ENCODE measurements around the gene NNAT.
"Not testable (repeated sequence)": the region's sequence is repeated elsewhere in the genome, so short reads cannot be mapped to it uniquely, and the experiment has no call there.

NNAT gene

GRCh38 chr20:37540001-37540400 lies 19.0 kb downstream of the NNAT start:
- no peak for DNase-seq (ENCODE audit: low read depth in 2 of 2)

GRCh38 chr20:37540838-37541237 lies 19.8 kb downstream of the NNAT start:
- DNase-seq (ENCODE audit: low read depth in 2 of 2), result not testable (repeated sequence)

DNA sequence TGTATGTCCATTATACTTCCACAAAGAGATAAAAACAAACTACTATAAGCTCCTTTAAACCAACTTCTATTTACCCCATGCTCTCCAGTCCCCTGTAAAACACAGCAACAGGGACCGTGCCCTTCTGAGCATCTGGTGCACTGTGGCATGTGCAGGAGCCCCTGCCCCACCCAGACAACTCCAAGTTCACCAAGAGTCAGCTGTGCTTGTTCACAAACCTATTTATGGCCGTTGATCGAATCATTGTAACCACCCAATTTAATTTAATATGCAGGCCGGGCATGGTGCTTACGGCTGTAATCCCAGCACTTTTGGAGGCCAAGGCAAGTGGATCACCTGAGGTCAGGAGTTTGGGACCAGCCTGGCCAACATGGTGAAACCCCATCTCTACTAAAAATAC lies 20.3 kb downstream of the NNAT start:
- DNase-seq (ENCODE audit: low read depth in 2 of 2), result no peak

DNA sequence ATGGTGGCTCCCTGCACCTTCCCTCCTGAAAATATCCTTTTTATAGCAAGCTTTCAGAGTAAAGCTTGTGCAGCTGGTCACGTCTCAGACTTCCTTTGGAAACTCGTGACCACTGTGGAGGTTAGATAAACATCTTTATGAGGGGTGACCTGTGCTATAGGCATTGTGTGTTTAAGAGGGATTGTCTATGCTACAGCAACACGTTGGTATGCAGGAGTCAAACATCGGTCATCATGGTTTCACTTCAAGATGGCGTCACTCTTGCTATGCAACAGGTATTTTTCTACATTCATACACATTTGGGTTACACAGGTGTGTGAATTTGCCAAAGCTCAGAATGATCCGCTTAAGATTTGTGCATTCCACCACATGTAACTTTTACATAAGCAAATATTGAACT lies 21.2 kb downstream of the NNAT start:
- DNase-seq (ENCODE audit: low read depth in 2 of 2), result no peak

DNA sequence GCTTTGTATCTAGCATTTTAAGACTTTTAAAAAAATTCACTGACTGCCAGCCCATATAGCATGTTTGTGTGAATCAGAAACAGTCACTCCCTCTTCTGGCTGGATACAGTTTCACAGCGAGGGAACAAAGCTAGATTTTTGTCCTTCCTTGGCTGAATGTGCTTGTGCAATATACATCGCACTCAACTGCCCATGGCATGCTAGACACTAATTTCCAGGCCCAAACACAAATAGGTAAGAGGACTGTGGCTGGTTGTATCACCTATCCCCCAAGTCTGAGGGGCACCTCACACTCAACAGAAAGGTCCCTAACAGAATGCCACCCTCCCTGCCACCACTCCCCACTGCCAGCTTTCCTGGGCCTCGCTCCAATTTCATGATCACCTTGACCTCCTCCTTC lies 22.8 kb downstream of the NNAT start:
- no peak for DNase-seq (ENCODE audit: low read depth in 2 of 2)

DNA sequence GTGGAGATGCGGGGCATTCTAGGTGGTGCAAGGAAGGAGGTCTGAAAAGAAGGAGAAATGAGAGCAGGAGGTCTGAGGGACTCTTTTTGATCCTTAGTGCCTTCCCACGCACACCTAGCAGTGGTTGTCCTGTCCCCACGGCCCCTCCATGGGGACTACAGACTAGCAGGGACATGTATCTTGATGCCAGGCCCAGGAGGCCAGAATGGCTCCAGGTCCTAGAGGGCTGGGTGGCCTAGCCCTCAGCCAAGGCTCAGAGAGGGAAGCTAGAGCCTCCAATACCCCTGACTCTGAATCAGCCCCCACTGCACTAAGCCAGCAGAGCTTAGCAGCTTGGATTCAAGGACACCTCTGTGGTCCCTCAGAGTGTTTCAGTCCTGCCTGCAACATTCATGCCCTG lies 23.3 kb downstream of the NNAT start:
- DNase-seq (ENCODE audit: low read depth in 2 of 2), result no peak

DNA sequence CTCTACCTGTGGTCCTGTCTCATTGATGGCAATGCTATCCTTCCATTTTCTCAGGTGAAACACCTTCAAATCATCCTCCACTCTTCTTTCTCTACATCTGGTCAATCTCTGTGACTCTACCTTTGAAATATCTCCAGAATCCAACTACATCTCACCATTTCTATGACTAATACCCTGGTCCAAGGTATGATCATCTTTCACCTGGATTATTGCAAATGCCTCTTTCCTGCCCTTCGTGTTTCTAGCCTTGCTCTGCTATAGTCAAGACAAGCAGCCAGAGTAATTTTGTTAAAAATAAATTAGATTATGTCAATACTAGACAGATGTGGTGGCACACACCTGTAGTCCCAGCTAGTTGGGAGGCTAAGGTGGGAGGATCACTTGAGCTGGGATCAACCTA lies 24.5 kb downstream of the NNAT start:
- no peak for DNase-seq (ENCODE audit: low read depth in 2 of 2)

DNA sequence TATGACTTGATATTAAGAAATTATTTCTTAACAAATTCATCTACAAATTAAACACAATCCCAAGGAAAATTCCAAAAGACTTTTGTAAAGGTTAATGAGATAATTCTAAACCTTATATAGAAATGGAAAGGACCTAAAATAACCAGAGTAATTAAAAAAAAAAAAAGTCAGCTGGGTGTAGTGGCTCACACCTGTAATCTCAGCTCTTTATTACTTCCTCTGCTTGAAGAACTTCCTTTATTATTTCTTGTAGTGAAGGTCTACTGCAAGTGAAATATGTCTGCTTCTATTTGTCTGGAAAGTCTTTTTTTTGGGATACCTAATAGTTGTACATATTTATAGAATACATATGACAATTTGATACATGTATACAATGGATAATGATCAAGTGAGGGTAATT lies 26.9 kb downstream of the NNAT start:
- DNase-seq (ENCODE audit: low read depth in 2 of 2), result no peak

DNA sequence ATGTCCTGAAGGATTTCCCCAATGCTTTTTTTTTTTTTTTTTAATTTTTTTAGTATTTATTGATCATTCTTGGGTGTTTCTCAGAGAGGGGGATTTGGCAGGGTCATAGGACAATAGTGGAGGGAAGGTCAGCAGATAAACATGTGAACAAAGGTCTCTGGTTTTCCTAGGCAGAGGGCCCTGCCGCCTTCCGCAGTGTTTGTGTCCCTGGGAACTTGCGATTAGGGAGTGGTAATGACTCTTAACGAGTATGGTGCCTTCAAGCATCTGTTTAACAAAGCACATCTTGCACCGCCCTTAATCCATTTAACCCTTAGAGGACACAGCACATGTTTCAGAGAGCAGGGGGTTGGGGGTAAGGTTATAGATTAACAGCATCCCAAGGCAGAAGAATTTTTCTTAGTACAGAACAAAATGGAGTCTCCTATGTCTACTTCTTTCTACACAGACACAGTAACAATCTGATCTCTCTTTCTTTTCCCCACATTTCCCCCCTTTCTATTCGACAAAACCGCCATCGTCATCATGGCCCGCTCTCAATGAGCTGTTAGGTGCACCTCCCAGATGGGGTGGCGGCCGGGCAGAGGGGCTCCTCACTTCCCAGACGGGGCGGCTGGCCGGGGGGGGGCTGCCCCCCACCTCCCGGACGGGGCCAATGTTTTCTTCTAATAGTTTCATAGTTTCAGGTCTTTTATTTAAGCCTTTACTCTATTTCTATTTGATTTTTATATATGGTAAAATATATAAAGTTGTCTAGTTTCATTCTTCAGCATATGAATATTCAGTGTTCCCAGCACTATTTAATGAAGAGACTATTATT lies 29.3 kb downstream of the NNAT start:
- not testable (repeated sequence) for DNase-seq (ENCODE audit: low read depth in 2 of 2)

GRCh38 chr20:37551660-37552059 lies 30.6 kb downstream of the NNAT start:
- DNase-seq (ENCODE audit: low read depth in 2 of 2), result not testable (repeated sequence)

GRCh38 chr20:37552415-37552814 lies 31.4 kb downstream of the NNAT start:
- DNase-seq (ENCODE audit: low read depth in 2 of 2), result no peak

DNA sequence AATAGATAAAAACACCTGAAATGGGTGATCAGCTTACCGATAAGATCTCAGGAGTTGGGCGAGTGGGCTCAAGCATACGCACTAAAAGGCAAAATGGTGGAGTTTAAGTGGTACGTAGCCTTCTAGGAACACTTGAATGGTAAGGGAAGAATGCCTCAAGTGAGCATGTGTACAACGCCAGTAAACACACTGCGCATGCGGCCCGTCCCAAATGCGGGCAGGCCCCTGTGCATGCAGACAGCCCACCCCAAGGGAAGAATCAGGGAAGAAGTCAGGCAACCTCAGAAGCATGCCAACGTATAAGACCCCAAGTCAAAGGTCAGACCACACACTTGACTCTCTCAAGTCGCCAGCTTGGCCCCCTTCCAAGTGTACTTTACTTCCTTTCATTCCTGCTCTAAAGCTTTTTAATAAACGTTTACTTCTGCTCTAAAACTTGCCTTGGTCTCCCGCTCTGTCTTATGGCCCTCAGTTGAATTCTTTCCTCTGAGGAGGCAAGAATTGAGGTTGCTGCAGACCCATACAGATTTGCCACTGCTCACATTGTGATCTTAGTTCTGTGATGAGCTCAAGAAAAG lies 33.8 kb downstream of the NNAT start:
- not testable (repeated sequence) for DNase-seq (ENCODE audit: low read depth in 2 of 2)

DNA sequence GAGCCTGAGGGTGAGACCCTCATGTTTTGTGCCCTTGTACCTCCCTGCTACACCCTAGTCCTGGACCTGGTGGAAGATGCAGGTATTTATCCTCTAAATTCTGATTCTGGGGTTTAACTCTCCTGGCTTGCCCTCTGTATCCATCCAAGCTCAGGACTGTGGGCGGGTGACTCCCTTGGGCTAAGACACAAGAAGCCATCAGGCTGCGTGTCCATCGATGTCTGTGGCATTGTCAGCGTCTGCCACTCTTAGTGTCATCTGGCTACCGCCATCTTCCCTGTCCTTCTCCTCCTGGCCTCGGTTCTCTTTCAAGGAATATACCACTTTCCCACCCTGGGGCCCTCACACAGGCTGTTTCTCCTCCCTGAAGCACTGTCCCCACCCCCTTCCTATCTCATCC lies 35.5 kb downstream of the NNAT start:
- DNase-seq (ENCODE audit: low read depth in 2 of 2), result no peak

- no peak for DNase-seq (ENCODE audit: low read depth in 2 of 2)
Observed at GRCh38 chr20:37558306-37558705, 37.3 kb downstream of the NNAT start.

DNA sequence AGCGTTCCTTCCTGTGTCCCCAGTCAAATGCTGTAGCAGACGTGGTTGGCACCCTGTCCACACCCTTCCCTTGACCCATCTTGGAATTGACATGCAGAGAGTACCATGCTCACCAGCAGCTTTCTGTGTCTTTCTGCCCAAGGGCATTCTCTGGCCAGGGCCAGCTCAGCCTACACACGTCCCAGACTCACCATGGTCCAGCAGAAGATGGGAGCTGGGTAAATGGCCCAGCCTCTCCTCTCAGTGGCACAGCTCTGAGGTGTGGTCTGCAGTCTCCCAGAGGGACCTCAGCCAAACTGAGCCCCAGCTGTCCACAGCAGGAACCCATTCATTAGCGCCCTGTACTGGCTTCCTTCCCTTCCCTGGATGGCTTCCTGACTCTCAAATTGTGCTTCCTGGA lies 37.7 kb downstream of the NNAT start:
- DNase-seq (ENCODE audit: low read depth in 2 of 2), result no peak

- no peak for DNase-seq (ENCODE audit: low read depth in 2 of 2)
Observed at GRCh38 chr20:37559312-37560027, 38.4 kb downstream of the NNAT start.

DNA sequence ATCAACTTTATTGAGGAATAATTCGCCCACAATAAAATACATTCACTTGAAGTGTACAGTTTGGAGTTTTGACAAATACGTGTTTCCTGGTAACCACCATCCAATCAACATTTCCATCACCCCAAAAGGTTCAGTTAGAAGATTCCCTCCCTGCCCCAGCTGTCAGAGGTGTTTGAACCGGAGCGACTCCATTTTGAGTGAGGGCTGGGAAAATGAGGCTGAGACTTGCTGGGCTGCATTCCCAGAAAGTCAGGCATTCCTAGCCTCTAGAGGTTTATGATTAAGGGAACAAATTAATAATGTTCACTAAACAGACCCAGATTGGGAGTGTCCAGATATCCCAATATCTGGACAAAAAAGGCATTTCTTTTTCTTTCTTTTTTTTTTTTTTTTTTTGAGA lies 39.6 kb downstream of the NNAT start:
- DNase-seq (ENCODE audit: low read depth in 2 of 2), result no peak

DNA sequence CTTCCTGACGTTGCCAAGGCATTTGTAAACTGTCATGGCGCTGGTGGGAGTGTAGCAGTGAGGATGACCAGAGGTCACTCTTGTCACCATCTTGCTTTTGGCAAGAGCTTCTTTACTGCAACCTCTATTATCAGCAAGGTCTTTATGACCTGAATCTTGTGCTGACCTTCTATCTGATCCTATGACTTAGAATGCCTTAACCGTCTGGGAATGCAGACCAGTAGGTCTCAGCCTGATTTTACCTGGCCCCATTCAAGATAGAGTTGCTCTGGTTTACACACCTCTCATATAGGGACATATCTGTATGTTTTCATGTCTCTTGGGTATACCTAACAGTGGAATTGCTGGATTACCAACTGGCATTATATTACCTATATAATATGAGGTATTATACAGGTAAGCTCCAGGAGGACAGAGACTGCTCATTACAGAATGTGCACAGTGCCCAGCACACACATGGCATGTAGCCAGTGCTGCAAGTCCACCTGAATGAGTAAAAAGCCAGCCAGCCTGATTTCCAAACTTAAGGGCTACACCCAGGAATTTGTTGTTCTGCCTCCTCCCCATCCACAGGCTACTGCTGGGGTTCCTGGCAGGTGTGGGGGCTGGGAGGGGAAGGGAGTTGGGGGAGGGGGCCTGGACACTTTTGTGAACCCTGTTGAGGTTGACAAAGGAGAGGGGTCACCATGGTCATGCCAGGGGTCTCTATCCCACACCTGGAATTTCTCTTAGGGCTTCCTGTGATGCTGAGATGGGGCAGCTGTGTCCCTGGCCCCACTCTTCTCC lies 41.8 kb downstream of the NNAT start:
- DNase-seq (ENCODE audit: low read depth in 2 of 2), result no peak

DNA sequence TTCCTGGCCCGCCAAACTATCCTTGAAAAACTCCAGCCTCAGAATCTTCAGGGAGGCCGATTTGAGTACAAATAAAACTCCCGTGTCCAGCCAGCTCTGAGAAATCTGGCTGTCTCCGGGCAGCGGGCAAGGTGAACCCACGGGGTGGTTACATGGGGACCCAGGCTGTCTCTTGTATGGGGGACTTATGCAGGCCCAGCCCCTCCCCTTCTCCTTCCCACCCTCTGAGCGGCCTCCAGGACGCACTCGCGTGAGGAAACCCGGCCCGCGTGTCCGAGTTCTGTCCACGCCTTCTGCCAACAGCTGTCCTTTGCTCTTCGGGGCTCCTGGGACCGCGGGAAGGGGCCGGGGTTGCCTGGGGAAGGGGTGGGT lies 43.0 kb downstream of the NNAT start:
- no peak for DNase-seq (ENCODE audit: low read depth in 2 of 2)

DNA sequence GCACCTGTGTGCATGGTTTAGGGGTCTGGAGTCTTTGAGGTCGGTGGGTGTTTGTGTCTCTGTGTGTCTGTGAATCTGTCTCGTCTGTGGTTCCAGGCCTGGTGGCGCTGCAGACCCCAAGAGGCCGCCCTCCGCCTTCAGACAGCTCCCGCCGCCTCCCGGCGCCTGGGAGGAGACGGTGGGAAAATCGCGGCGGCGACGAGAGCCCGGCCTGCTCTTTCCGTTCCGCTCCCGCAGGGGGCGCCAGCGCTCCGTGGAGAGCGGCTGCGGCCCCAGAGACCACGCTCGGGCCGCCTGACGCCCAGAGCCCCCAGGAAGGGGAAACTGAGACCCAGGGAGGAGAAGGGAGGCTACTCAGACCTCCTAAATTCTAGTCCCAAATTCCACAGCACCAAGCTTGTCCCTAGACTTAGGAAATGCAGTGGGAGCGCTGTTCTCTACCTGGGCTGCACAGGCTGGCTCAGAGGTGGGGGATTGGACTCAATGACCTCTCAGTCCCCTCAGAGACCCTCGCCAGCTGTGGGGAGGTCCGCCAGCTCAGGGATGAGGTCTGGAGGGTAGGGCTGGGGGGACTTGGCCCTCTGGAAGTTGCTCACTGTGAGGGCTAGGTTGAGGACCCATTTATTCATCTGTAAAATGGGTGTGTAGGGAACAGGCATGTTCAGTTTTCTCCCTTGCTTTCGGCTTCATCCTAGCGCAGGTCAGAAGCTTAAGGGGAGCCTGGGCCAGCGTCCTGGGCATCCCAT lies 43.5 kb downstream of the NNAT start:
- DNase-seq (ENCODE audit: low read depth in 2 of 2), result peak; percentile 29 to 33

- DNase-seq (ENCODE audit: low read depth in 2 of 2), result no peak
Observed at GRCh38 chr20:37565134-37565811, 44.2 kb downstream of the NNAT start.
